KMS-11 (cell line): ENCODE results near the gene NELL1.

Source experiments
- H2AFZ ChIP-seq: fragments of 200-600 bp; sonication (generic); 2 replicates; pipeline ENCODE4 v1.6.1; 2016; ENCODE audit warnings: antibody characterized with exemption, mixed run types, low read depth
- H3K27ac ChIP-seq: fragments of 200-600 bp; sonication (generic); 2 replicates; pipeline ENCODE4 v1.6.1; 2016; ENCODE audit warnings: mild to moderate bottlenecking, mixed run types
- H3K27me3 ChIP-seq: fragments of 200-600 bp; sonication (generic); 2 replicates; pipeline ENCODE4 v1.6.1; 2017; ENCODE audit warnings: mild to moderate bottlenecking, low read depth, mixed run types, moderate library complexity; ENCODE audit not compliant: insufficient read depth
- H3K36me3 ChIP-seq: fragments of 200-600 bp; sonication (generic); 2 replicates; pipeline ENCODE4 v1.6.1; 2017; ENCODE audit warnings: mild to moderate bottlenecking, mixed run types; ENCODE audit not compliant: insufficient read depth
- H3K4me1 ChIP-seq: fragments of 200-600 bp; sonication (generic); 2 replicates; pipeline ENCODE4 v1.6.1; 2016; ENCODE audit warnings: mild to moderate bottlenecking, low read depth, mixed run types; ENCODE audit not compliant: poor library complexity, severe bottlenecking
- H3K4me2 ChIP-seq: fragments of 200-600 bp; sonication (generic); 2 replicates; pipeline ENCODE4 v1.7.0; 2016; ENCODE audit warnings: mild to moderate bottlenecking, mixed run types
- H3K4me3 ChIP-seq: fragments of 200-600 bp; sonication (generic); IDR thresholded peaks from 2 replicates; pipeline ENCODE4 v1.6.1; 2017; ENCODE audit warnings: low read depth, low read length, mixed read lengths; ENCODE audit not compliant: insufficient read depth
- H3K79me2 ChIP-seq: fragments of 200-600 bp; sonication (generic); 2 replicates; pipeline ENCODE4 v1.6.1; 2016; ENCODE audit warnings: low read depth, mixed run types; ENCODE audit not compliant: insufficient read depth
- H3K9ac ChIP-seq: fragments of 200-600 bp; sonication (generic); 2 replicates; pipeline ENCODE4 v1.6.1; 2016; ENCODE audit warnings: mild to moderate bottlenecking, mixed run types
- H4K20me1 ChIP-seq: fragments of 200-600 bp; sonication (generic); 2 replicates; pipeline ENCODE4 v1.6.1; 2016; ENCODE audit warnings: mild to moderate bottlenecking, mixed run types; ENCODE audit not compliant: insufficient read depth
- TF ChIP-seq, protein P1 (sequence below): fragments of 200-600 bp; sonication (generic); conservative IDR thresholded peaks from 2 replicates; pipeline ENCODE4 v1.6.1; 2017; ENCODE audit warnings: low read depth, mild to moderate bottlenecking, antibody characterized with exemption, low read length, moderate library complexity, mixed read lengths

NELL1 gene

DNA sequence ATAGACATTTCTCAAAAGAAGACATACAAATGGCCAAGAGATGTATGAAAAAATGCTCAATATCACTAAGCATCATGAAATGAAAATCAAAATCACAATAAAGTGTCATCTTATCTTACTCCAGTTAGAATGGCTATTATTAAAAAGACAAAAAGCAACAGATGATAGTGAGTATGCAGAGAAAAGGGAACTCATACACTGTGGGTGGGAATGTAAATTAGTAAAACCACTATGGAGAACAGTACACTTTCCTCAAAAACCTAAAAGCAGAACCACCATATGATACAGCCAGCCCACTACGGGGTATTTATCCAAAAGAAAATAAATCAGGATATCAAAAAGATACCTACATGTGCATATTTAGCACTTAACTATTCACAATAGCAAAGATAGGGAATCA is 823.5 kb downstream of the NELL1 start:
- Histone ChIP-seq H3K27me3 (no peaks in the 10 kb centered on the region), H3K27ac (no peak overlapping the region), H3K36me3 (no peaks in the 10 kb centered on the region), H3K79me2 (no peaks in the 10 kb centered on the region), H2AFZ (no peak overlapping the region), H4K20me1 (no peaks in the 10 kb centered on the region), H3K4me3 (no peak overlapping the region), H3K9ac (no peak overlapping the region), H3K4me1 (no peaks in the 10 kb centered on the region), H3K4me2 (no peak overlapping the region)
- TF ChIP-seq, protein P1, sequence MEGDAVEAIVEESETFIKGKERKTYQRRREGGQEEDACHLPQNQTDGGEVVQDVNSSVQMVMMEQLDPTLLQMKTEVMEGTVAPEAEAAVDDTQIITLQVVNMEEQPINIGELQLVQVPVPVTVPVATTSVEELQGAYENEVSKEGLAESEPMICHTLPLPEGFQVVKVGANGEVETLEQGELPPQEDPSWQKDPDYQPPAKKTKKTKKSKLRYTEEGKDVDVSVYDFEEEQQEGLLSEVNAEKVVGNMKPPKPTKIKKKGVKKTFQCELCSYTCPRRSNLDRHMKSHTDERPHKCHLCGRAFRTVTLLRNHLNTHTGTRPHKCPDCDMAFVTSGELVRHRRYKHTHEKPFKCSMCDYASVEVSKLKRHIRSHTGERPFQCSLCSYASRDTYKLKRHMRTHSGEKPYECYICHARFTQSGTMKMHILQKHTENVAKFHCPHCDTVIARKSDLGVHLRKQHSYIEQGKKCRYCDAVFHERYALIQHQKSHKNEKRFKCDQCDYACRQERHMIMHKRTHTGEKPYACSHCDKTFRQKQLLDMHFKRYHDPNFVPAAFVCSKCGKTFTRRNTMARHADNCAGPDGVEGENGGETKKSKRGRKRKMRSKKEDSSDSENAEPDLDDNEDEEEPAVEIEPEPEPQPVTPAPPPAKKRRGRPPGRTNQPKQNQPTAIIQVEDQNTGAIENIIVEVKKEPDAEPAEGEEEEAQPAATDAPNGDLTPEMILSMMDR: no peak

DNA sequence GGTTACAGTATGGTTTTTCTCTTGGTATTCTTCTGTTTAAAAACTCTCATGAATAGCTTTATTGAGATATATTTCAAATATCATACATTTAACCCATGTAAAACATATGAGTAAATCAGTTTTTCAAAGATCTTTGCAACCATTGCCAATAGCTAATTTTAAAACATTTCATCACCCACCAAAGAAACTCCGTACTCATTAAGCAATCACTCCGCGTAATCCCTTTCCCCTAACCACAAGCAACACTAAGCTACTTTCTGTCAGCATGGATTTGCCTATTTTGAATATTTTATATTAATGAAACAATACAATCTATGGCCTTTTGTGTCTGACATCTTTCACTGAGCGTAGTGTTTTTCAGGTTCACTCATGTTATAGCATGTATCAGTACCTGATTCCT is 825.6 kb downstream of the NELL1 start:
- no peaks in the 10 kb centered on the region for H3K36me3 ChIP-seq
- no peaks in the 10 kb centered on the region for H3K27me3 ChIP-seq
- TF ChIP-seq, protein P1: no peak
- no peaks in the 10 kb centered on the region for H3K4me1 ChIP-seq
- no peak overlapping the region for H3K4me2 ChIP-seq
- no peak overlapping the region for H3K4me3 ChIP-seq
- no peak overlapping the region for H3K27ac ChIP-seq
- no peak overlapping the region for H3K9ac ChIP-seq
- H2AFZ ChIP-seq: no peak overlapping the region
- no peaks in the 10 kb centered on the region for H4K20me1 ChIP-seq
- no peaks in the 10 kb centered on the region for H3K79me2 ChIP-seq

DNA sequence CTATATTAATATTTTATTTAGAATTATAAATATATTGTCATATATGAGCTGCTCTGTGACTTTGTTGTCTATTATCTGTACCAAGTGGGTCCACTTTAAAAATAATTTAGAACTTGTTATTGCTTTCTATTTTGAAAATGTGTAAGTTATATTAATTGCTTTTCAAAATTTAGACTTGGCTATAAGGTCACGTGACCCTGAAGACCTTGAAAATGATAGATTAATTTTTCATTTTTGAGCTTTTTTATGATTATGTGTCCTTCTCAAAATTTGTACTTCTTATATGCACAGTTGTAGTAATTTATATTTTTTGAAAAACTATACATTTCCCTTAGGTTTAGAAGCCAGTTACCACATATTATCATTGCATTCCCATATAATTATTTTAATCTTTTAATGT is 826.5 kb downstream of the NELL1 start:
- Histone ChIP-seq H3K4me1 (no peaks in the 10 kb centered on the region), H3K9ac (no peak overlapping the region), H4K20me1 (no peaks in the 10 kb centered on the region), H2AFZ (no peak overlapping the region), H3K4me2 (no peak overlapping the region), H3K79me2 (no peaks in the 10 kb centered on the region), H3K27me3 (no peaks in the 10 kb centered on the region), H3K36me3 (no peaks in the 10 kb centered on the region), H3K27ac (no peak overlapping the region), H3K4me3 (no peak overlapping the region)
- TF ChIP-seq, protein P1: no peak

DNA sequence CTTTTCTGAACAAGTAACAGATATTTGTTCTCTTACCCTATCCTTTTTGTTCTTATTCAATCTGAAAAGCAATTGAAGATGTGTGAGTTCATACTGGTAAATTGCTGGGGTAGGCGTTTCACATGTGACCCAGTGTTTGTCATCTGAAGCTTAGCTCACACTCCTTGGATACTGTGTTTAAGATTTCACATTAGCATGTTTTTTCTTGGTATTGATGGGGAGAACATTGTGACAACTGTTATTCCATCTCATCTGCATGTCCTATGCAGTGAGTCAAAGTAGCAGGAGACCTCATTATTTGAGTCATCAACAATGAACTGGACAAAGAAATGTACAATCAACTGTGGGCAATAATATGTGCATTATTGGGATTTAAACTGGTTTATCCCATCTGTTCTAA is 831.9 kb downstream of the NELL1 start:
- H3K4me3 ChIP-seq: no peak overlapping the region
- H3K27ac ChIP-seq: no peak overlapping the region
- H2AFZ ChIP-seq: no peak overlapping the region
- no peaks in the 10 kb centered on the region for H3K36me3 ChIP-seq
- no peak overlapping the region for H3K4me2 ChIP-seq
- H3K27me3 ChIP-seq: no peaks in the 10 kb centered on the region
- H4K20me1 ChIP-seq: no peaks in the 10 kb centered on the region
- no peak overlapping the region for H3K9ac ChIP-seq
- TF ChIP-seq, protein P1: no peak
- H3K4me1 ChIP-seq: no peaks in the 10 kb centered on the region
- no peaks in the 10 kb centered on the region for H3K79me2 ChIP-seq

DNA sequence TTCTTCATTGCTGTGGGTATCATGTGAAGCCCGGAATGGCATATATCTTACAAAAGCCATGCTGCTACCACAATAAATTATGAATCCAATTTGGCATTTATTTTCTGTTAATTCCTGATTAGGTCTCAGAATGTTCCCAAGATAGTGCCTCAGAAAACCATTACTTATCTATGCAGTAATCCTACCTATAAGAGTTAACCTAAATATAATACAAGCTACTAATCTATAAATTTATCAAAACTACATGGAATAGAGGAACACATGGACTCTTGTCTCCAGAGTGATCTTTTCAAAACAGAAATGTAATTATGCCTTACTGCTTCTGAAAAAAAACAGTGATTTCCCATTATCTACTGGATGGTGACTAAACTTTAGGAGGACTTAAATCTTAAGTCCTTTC is 835.7 kb downstream of the NELL1 start:
- H3K27ac ChIP-seq: no peak overlapping the region
- no peak overlapping the region for H2AFZ ChIP-seq
- no peaks in the 10 kb centered on the region for H3K4me1 ChIP-seq

More for the DNA sequence above, 835.7 kb downstream of the NELL1 start:
- Histone ChIP-seq H4K20me1 (no peaks in the 10 kb centered on the region), H3K27me3 (no peaks in the 10 kb centered on the region), H3K36me3 (no peaks in the 10 kb centered on the region), H3K4me2 (no peak overlapping the region), H3K79me2 (no peaks in the 10 kb centered on the region), H3K4me3 (no peak overlapping the region), H3K9ac (no peak overlapping the region)
- TF ChIP-seq, protein P1: no peak
